Esophagus squamous epithelium (tissue), 5 donors: ENCODE data around the gene COL18A1. TPM values are rescaled to one million over a fixed set of nuclear protein-coding genes. Genes with fewer than 3 reads are reported as not detected.

Experiments used
- DNase-seq: peaks from one replicate; lab custom pipeline; 2025; lab: John Stamatoyannopoulos, UW
- H3K27ac ChIP-seq, 4 donors: fragments of 200-600 bp; sonication (generic); one replicate each; pipeline ENCODE4 v1.5.1; 2016 to 2019; ENCODE audit warnings: mild to moderate bottlenecking in 1 of 4
- H3K27me3 ChIP-seq, 4 donors: fragments of 200-600 bp; sonication (generic); 1 replicate in 3 of 4; 2 replicates in 1 of 4; pipeline versions ENCODE4 v1.5.1 to v1.6.0; 2017 to 2021; ENCODE audit warnings: antibody characterized with exemption in 1 of 4
- H3K36me3 ChIP-seq, 3 donors: fragments of 200-600 bp; sonication (generic); one replicate each; pipeline ENCODE4 v1.5.1; 2016 to 2019
- H3K4me1 ChIP-seq, 3 donors: fragments of 200-600 bp; sonication (generic); one replicate each; pipeline ENCODE4 v1.5.1; 2017 to 2019
- H3K4me3 ChIP-seq, 4 donors: fragments of 200-600 bp; sonication (generic); 1 replicate in 3 of 4; 2 replicates in 1 of 4; pipeline ENCODE4 v1.5.1; 2016 to 2019; ENCODE audit warnings: mild to moderate bottlenecking in 2 of 4, moderate library complexity in 1 of 4
- H3K9me3 ChIP-seq, 3 donors: fragments of 200-600 bp; sonication (generic); one replicate each; pipeline ENCODE4 v1.5.1; 2016 to 2019
- POLR2A ChIP-seq, 4 donors: fragments of 450-650 bp; IDR thresholded peaks; one replicate each; pipeline ENCODE4 v1.6.1; 2017; ENCODE audit warnings: antibody characterized with exemption in 4 of 4, mild to moderate bottlenecking in 4 of 4, moderate library complexity in 3 of 4
- WGBS, 2 donors: methylation state at CpG; one replicate each; pipeline ENCODE4 v1.1.5; 2018; 5-methylcytosine and 5-hydroxymethylcytosine counted together
- intact Hi-C: fragments of 100-400 bp; cut with DNase I; formaldehyde crosslinking; loops from one replicate; pipeline ENCODE4 v1.15.0; 2022
- total RNA-seq, 4 donors: library from RNA; depleted of rRNA; stranded (reverse); fragments of >200 nt; gene quantifications; one replicate each; pipeline ENCODE4 v1.1.0, GENCODE V29; 2016
- TF ChIP-seq, protein P1 (sequence below), 6 experiments: fragments of 450-650 bp in 4 of 6; fragments of 200-600 bp in 2 of 6; sonication (generic) in 2 of 6; IDR thresholded peaks; one replicate each; pipeline ENCODE4 v1.5.1; 2016 to 2019; ENCODE audit warnings: antibody characterized with exemption in 6 of 6, mild to moderate bottlenecking in 4 of 6, moderate library complexity in 4 of 6
- donor health status: DM: yes; HTN: yes; CAD: no.

The COL18A1 gene
- total RNA-seq, 4 donors from 2014 or later = 38.9 to 69.0 (median 52.5) TPM

DNA sequence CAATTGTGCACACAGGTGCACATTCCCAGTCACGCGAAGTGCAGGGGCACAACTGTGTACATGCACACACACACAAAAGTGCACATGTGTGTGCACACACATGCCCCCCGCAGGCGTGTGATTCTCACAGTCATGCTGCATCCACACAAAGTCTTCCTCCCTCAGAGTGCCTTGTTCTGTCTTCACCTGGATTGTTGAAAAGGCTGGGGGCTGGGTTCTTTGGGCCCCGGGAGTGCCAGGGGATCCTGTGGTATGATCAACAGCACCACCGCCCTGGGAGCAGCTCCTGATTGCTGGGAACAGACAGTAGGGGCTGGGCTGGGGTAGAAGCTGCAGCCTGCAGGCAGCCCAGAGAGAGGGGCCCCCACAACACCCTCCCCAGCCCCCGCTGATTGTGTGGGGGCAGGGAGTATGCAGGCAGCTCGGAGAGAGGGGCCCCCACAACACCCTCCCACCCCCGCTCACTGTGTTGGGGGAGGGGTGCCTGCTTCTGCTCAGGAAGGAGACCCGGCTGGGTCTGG, 3.4 kb downstream of the COL18A1 start:
- 61 to 93% methylated on average over 2 to 4 of the region's 10 CpGs for WGBS, 2 donors
- Histone ChIP-seq H3K4me1 (peaks cover 43 to 93% (median 59%) of the 10 kb centered on the region in 3 donors), H3K36me3 (no peaks in the 10 kb centered on the region), H3K27me3 (peaks cover 0 to 46% (median 0%) of the 10 kb centered on the region in 4 donors), H3K27ac (peak overlapping the region in 3 of 4 donors; percentile 64 to 80 (median 76)), H3K9me3 (no peaks in the 10 kb centered on the region), H3K4me3 (no peak overlapping the region)
- no peak for DNase-seq
- TF ChIP-seq, protein P1, sequence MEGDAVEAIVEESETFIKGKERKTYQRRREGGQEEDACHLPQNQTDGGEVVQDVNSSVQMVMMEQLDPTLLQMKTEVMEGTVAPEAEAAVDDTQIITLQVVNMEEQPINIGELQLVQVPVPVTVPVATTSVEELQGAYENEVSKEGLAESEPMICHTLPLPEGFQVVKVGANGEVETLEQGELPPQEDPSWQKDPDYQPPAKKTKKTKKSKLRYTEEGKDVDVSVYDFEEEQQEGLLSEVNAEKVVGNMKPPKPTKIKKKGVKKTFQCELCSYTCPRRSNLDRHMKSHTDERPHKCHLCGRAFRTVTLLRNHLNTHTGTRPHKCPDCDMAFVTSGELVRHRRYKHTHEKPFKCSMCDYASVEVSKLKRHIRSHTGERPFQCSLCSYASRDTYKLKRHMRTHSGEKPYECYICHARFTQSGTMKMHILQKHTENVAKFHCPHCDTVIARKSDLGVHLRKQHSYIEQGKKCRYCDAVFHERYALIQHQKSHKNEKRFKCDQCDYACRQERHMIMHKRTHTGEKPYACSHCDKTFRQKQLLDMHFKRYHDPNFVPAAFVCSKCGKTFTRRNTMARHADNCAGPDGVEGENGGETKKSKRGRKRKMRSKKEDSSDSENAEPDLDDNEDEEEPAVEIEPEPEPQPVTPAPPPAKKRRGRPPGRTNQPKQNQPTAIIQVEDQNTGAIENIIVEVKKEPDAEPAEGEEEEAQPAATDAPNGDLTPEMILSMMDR (IDR thresholded peaks at IDR 0.05) = no peak
- no peak for TF ChIP-seq POLR2A (IDR thresholded peaks at IDR 0.05)
- intact Hi-C loops = no loop called here

DNA sequence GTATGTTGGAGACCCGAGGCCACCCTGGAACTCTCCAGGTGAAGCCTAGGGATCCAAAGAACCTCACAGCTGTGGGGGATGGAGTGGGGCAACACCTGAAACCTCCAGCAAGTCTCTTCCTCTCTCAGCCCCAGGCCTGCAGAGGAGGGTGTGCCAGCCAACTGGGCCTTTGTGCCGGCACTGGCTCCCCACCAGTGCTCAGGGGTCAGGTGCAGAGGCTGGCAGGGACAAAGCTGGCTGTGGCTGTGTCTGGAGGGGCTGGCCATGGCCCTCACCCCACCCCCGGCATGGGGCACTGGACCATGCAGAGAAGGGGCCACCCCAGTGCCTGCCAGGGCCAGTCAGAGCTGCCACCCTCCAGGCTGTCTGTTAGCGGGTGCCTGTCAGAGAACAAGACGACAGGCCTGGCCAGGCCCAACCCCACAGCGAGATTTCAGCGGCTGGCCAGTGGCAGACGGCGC, 3.9 kb downstream of the COL18A1 start:
- no peak for TF ChIP-seq POLR2A (IDR thresholded peaks at IDR 0.05)
- TF ChIP-seq, protein P1 (IDR thresholded peaks at IDR 0.05) = no peak
- Histone ChIP-seq H3K9me3 (no peaks in the 10 kb centered on the region), H3K36me3 (no peaks in the 10 kb centered on the region), H3K4me1 (peaks cover 41 to 88% (median 58%) of the 10 kb centered on the region in 3 donors), H3K27me3 (peaks cover 0 to 43% (median 0%) of the 10 kb centered on the region in 4 donors), H3K27ac (peak overlapping the region in 3 of 4 donors; percentile 64 to 80 (median 76)), H3K4me3 (no peak overlapping the region)
- intact Hi-C loops = no loop called here
- WGBS, 2 donors = 30% methylated on average over 2 of the region's 9 CpGs; no CpG with 5 or more reads in 1 of the 2 donors
- DNase-seq = no peak

DNA sequence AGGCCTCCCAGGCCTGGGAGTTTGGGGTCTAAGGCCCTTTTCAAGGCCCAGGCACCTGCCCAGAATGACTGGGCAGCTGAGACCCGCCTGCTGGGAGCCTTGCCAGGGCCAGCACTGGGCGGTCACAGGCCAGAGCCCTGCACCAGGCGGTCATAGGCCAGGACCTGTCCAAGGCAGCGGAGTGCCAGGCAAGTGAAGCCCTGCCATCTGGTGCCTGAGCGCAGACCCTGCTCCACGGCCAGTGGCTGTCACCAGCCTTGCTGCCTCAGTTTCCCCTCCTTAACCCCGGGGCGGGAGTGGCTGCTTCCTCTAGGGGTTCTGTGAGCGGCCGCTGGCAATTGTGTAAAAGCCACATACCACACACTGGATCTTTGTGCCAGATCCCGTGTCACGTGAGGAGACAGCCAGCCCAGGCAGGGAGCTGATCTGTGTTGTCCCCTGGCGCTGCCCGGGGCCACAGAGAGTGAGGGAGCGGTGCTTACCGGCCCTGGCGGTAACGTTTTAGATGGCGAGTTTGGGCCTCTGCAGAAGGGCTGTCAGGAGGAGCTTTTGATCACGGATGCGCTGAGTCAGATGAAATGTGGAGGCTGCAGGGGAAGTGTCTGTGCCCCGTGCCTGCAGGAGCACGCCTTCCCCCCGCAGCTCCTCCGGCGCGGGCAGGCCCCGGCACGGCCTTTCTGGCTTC, 4.6 kb downstream of the COL18A1 start:
- H3K27ac ChIP-seq = peak overlapping the region; percentile 58 to 80 (median 70)
- DNase-seq = no peak

DNA sequence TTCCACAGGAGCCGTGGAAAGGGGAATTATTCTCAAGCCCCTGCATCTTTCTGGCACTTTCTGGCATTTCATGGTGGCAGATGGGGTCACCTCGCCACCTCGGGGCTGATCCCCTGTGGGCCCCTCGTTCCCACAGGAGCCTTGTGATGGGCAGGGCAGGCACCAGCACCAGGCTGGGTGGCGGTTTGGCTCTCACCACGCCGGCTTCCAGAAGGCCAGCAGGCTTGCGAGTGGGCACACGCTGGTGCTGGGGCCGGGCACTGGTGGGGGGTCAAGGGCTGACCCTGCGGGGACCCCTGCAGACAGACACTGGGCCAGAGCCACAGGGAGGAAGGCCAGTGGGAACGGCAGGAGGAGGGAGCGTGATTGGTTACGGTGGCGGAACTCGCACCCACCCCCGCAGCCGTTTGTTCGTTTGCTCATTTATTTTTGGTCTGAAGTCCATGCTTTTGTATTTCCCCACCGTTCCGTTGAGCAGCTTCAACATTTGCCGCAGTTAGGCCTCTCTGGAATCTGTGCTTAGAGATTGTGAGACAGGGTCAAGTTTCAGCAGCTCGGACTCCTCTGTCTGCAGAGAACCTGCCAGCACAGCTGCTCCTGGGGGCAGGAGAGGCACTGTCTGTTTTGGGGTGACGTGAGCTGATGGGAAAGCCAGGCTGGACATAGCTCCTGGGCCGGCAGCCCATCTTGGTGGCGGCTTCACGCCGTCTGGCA, 5.3 kb downstream of the COL18A1 start:
- Histone ChIP-seq H3K36me3 (no peaks in the 10 kb centered on the region), H3K9me3 (no peaks in the 10 kb centered on the region), H3K27me3 (peaks cover 0 to 30% (median 0%) of the 10 kb centered on the region in 4 donors), H3K4me3 (peak overlapping the region in 1 of 4 donors; percentile 24), H3K27ac (peak overlapping the region; percentile 58 to 80 (median 70)), H3K4me1 (peaks cover 33 to 75% (median 50%) of the 10 kb centered on the region in 3 donors)
- no peak for DNase-seq
- intact Hi-C loops = no loop called here
- TF ChIP-seq POLR2A (IDR thresholded peaks at IDR 0.05) = no peak
- TF ChIP-seq, protein P1 (IDR thresholded peaks at IDR 0.05) = no peak
- 36% methylated on average over 12 of the region's 28 CpGs; no CpG with 5 or more reads in 1 of the 2 donors for WGBS, 2 donors

More for the DNA sequence above, 4.6 kb downstream of the COL18A1 start:
- Histone ChIP-seq H3K36me3 (no peaks in the 10 kb centered on the region), H3K4me3 (no peak overlapping the region), H3K4me1 (peaks cover 34 to 81% (median 51%) of the 10 kb centered on the region in 3 donors), H3K9me3 (no peaks in the 10 kb centered on the region), H3K27me3 (peaks cover 0 to 35% (median 0%) of the 10 kb centered on the region in 4 donors)
- TF ChIP-seq POLR2A (IDR thresholded peaks at IDR 0.05) = no peak
- TF ChIP-seq, protein P1 (IDR thresholded peaks at IDR 0.05) = peak in 1 of 6 experiments; percentile 26
- intact Hi-C loops = no loop called here
- WGBS, 2 donors = 67 to 81% methylated on average over 8 to 11 of the region's 29 CpGs
